GM10266 (cell line): Measurements from ENCODE around the gene LMOD3.

Experiments
- DNase-seq: peaks from one replicate; pipeline ENCODE4 v3.0.0; 2012; ENCODE audit errors: extremely low spot score
- TF ChIP-seq, protein P1 (sequence below): IDR thresholded peaks from 2 replicates; pipeline ENCODE4 v1.5.1; 2012; ENCODE audit warnings: mild to moderate bottlenecking, low read depth; ENCODE audit not compliant: control insufficient read depth, insufficient read depth; ENCODE audit errors: missing control alignments

Gene LMOD3

DNA sequence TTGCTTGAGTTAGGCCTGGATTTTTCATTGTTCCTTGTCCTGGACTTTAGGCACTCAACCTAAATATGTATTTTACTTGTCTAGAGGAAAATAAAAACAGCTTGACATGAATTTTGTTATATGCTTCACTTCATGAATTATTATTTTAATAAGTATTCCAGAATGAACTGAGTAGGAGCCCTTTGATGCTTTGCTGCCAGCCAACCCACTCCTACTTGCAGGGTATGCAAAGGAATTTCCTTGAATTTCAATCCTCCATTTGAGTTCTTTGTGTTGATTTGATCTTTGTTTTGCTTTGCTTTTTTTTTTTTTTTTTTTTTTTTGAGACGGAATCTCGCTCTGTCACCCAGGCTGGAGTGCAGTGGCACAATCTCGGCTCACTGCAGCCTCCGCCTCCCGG, 26.1 kb downstream of the LMOD3 start:
- DNase-seq, result no peak

DNA sequence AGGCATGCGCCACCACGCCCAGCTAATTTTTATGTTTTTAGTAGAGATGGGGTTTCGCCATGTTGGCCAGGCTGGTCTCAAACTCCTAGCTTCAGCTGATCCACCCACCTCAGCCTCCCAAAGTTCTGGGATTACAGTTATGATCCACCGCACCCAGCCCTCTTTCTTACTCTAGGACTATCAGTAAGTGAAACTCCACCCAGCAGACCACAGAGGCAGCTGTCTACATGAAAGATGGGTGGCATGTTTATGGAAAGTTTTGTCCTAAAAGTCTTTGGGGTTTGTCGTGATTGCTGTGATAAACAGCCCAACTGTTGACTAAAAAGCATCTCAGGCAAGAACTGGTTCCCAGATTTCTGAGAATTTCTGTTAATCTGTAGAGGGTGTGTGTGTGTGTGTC, 26.8 kb downstream of the LMOD3 start:
- DNase-seq, result no peak
- TF ChIP-seq, protein P1, sequence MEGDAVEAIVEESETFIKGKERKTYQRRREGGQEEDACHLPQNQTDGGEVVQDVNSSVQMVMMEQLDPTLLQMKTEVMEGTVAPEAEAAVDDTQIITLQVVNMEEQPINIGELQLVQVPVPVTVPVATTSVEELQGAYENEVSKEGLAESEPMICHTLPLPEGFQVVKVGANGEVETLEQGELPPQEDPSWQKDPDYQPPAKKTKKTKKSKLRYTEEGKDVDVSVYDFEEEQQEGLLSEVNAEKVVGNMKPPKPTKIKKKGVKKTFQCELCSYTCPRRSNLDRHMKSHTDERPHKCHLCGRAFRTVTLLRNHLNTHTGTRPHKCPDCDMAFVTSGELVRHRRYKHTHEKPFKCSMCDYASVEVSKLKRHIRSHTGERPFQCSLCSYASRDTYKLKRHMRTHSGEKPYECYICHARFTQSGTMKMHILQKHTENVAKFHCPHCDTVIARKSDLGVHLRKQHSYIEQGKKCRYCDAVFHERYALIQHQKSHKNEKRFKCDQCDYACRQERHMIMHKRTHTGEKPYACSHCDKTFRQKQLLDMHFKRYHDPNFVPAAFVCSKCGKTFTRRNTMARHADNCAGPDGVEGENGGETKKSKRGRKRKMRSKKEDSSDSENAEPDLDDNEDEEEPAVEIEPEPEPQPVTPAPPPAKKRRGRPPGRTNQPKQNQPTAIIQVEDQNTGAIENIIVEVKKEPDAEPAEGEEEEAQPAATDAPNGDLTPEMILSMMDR, result no peak

More for the DNA sequence above, 26.1 kb downstream of the LMOD3 start:
- TF ChIP-seq, protein P1, result no peak

DNA sequence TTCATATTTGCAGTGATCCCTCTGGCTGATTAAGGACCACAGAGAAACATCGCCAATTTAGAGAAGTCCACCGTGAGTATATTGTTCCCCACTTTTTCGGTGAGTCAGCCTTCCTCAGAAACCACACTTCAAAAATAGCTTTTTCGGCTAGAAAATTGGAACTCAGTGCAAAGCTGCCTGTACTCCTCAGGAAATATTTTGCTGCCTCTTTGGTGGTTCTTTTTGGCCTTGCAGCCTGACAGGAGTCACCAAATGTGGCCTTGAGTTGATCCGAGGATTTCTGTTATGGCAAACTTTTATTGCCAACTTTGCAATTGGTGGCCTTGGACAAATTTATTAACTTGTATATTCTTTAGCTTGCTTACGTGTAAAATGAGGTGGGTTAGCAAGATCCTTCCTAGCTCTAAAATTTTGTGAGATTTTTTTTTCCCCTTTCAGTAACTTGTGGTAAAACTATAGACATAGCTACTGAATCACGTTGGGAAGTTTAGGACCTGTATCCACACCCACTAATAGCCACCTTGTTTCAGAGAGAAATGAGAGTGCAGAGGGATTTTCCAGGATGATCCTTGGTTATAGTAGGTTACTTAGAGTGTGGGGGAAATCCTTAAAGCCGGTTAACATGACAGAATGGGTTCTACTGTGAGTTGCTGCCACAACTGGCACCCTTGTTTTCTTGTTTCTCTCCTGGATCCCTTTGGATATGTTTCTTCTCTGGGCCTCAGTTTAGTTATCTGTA, 27.8 kb downstream of the LMOD3 start:
- TF ChIP-seq, protein P1, result no peak
- DNase-seq, result no peak

DNA sequence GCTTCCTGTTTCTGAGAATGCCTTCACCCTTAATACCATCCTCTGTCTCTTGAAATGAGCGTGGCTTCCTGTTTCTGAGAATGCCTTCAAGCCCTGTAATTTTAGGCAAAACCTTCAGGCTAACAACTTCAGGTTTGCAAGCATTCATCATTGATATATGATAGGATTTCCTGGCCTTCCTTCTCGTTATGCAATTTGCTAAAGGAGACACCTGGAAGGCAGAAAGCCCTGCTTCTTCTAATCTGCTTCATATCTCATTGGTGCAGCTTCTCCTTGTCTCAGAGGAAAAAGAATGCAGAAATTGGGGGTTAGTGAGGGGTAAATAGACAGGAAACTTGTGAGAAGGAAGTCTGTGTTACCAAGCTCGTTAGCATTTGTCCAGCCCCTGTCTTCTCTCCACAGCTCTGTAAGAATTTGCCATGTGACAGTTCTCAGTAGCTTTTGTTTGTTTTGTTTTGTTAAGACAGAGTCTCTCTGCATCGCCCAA, 30.3 kb downstream of the LMOD3 start:
- DNase-seq, result no peak
- TF ChIP-seq, protein P1, result no peak

DNA sequence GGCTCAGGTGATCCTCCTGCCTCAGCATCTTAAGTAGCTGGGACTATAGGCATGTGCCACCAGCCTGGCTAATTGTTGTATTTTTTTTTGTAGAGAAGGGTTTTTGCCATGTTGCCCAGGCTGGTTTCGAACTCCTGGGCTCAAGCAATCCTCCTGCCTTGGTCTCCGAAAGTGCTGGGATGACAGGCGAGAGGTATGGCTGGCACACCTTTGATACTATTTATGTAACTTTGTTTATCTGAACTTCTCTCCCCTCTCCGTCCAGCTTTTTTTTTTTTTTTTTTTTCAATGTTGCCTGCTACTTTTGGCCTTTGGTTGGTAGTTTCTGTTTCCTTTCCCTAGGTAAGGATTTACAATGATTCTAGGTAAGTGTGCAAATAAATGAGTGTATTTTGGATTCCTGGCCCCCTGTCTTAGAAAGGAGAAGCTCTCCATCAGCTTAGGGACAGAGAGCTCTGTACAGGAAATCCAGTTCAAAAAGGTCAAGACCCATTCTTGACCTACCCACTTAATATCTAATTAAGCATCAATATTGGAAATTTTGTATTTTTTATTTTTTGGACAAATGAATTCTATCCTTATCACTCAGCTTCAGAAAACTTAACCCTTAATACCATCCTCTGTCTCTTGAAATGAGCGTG, 30.9 kb downstream of the LMOD3 start:
- TF ChIP-seq, protein P1, result no peak
- DNase-seq, result no peak

DNA sequence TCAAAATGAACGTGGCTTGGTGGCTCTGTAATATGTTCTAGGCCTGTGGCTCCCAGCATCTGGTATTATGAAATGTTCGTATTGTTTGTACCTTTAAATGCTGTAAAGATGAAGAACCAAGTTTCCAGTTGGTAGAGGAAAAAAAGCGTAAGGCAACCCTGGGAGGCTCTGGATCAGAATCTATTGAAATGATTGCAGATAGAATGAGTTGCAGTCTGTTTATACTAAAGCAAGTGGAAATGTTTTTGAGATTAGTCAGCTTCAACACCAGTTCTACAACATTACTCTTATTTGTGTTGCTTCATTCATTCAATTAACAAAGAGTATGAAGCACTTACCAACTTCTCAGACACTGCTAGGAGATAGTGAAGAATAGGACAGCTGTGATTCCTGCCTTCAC, 32.4 kb downstream of the LMOD3 start:
- TF ChIP-seq, protein P1, result no peak
- DNase-seq, result no peak

DNA sequence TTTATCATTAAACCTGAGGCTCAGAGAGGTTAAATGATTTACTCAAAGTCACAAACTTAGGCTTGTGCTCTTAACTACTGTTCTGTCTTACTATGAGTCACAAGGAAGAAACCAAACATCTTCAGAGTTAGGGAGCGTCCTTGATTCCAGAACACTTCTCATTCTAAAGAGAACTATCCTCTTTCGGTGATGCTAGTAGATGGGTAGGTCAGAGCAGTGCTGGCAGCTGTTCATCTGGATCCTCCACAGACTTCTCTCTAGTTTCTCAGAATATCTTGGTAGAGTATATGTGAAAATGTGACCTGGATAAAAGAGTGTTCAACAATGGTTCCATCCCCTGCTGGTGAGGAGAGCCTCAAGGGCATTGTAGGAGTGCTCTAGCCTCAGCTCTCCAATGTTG, 34.3 kb downstream of the LMOD3 start:
- DNase-seq, result no peak
- TF ChIP-seq, protein P1, result no peak
